ENCODE measurements around the gene OOSP1.
"Not testable (repeated sequence)": the region's sequence is repeated elsewhere in the genome, so short reads cannot be mapped to it uniquely, and the experiment has no call there.

GRCh38 chr11:59903569-59903968, 34.7 kb upstream of the OOSP1 start:
- TF ChIP-seq, protein P1, sequence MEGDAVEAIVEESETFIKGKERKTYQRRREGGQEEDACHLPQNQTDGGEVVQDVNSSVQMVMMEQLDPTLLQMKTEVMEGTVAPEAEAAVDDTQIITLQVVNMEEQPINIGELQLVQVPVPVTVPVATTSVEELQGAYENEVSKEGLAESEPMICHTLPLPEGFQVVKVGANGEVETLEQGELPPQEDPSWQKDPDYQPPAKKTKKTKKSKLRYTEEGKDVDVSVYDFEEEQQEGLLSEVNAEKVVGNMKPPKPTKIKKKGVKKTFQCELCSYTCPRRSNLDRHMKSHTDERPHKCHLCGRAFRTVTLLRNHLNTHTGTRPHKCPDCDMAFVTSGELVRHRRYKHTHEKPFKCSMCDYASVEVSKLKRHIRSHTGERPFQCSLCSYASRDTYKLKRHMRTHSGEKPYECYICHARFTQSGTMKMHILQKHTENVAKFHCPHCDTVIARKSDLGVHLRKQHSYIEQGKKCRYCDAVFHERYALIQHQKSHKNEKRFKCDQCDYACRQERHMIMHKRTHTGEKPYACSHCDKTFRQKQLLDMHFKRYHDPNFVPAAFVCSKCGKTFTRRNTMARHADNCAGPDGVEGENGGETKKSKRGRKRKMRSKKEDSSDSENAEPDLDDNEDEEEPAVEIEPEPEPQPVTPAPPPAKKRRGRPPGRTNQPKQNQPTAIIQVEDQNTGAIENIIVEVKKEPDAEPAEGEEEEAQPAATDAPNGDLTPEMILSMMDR (IDR thresholded peaks at IDR 0.05), result not testable (repeated sequence)
- TF ChIP-seq POLR2A (IDR thresholded peaks at IDR 0.05), result not testable (repeated sequence)
